Progenitor cell of endocrine pancreas (in vitro differentiated cells): ENCODE data around the gene TIE1. TPM values are rescaled to one million over a fixed set of nuclear protein-coding genes. Genes with fewer than 3 reads are reported as not detected.

Experiments
- DNase-seq: peaks from one replicate; pipeline ENCODE4 v3.0.0; 2021; ENCODE audit warnings: low spot score; ENCODE audit not compliant: unreplicated experiment
- H3K27ac Mint-ChIP-seq: 2 replicates; pipeline ENCODE4 v1.8.0; 2021; ENCODE audit warnings: mild to moderate bottlenecking, moderate library complexity, mixed read lengths
- H3K27me3 Mint-ChIP-seq: 2 replicates; pipeline ENCODE4 v1.8.0; 2021; ENCODE audit warnings: mixed read lengths
- H3K36me3 Mint-ChIP-seq: 2 replicates; pipeline ENCODE4 v1.8.0; 2022; ENCODE audit warnings: mixed read lengths; ENCODE audit not compliant: insufficient read depth
- H3K4me1 Mint-ChIP-seq: 2 replicates; pipeline ENCODE4 v1.8.0; 2021; ENCODE audit warnings: low read depth, mixed read lengths
- H3K4me3 Mint-ChIP-seq: 2 replicates; pipeline ENCODE4 v1.8.0; 2021; ENCODE audit warnings: low read depth, mild to moderate bottlenecking, moderate library complexity, mixed read lengths
- H3K9me3 Mint-ChIP-seq: 2 replicates; pipeline ENCODE4 v1.8.0; 2021; ENCODE audit warnings: low read depth, mixed read lengths
- total RNA-seq: library from RNA; stranded (reverse); gene quantifications from 2 replicates; pipeline ENCODE4 v1.2.1, GENCODE V29; 2021
- TF ChIP-seq, protein P1 (sequence below): fragments of 200-600 bp; sonication (generic); IDR thresholded peaks from one replicate; pipeline ENCODE4 v1.5.0; 2021; ENCODE audit warnings: antibody characterized with exemption, mild to moderate bottlenecking; ENCODE audit not compliant: unreplicated experiment

The TIE1 gene
- total RNA-seq, 1 donor from 2014 or later: 1.2 TPM

DNA sequence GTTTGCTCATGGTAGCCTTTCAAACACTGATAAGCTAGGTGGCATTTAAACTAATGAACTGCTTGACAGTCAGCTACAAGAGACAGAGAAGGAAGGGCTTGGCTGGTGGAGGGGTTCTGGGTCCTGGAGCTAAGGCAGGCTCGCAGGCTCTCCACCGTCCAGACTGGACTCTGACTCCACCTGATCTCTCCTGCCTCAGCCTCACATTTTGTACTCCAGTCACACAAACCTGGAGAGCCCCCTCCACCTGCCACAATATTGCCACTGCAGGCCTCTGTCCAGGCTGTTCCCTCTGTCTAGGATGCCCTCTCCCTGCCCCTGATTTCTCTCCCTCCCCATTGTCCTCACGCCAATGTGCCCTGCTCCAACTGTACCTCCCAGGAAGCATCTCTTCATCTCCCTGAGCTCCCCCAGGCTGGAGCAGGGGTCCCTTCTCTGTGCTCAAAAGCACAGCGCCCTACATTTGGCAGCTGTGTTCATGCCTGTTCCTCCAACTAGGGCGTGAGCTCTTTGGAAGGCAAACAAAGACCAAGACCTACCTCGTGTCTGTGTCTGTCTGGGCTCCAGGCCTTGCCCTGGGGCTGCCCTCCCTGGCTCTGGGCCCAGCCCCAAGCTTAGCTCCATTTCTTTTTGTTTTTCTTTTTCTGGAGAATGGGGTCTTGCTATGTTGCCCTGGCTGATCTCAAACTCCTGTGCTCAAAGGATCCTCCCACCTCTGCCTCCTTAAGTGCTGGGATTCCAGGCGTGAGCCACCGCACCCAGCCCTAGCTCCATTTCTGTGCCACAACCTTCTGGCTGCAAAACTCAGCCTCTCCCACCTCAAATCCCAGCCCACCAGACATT is 2.9 kb downstream of the TIE1 start:
- Mint-ChIP-seq H3K27ac (peak overlapping the region; percentile 35), H3K4me1 (peaks cover 23% of the 10 kb centered on the region), H3K36me3 (no peaks in the 10 kb centered on the region), H3K4me3 (no peak overlapping the region), H3K27me3 (peaks cover 14% of the 10 kb centered on the region), H3K9me3 (peaks cover 3% of the 10 kb centered on the region)
- TF ChIP-seq, protein P1, sequence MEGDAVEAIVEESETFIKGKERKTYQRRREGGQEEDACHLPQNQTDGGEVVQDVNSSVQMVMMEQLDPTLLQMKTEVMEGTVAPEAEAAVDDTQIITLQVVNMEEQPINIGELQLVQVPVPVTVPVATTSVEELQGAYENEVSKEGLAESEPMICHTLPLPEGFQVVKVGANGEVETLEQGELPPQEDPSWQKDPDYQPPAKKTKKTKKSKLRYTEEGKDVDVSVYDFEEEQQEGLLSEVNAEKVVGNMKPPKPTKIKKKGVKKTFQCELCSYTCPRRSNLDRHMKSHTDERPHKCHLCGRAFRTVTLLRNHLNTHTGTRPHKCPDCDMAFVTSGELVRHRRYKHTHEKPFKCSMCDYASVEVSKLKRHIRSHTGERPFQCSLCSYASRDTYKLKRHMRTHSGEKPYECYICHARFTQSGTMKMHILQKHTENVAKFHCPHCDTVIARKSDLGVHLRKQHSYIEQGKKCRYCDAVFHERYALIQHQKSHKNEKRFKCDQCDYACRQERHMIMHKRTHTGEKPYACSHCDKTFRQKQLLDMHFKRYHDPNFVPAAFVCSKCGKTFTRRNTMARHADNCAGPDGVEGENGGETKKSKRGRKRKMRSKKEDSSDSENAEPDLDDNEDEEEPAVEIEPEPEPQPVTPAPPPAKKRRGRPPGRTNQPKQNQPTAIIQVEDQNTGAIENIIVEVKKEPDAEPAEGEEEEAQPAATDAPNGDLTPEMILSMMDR: no peak
- no peak for DNase-seq

DNA sequence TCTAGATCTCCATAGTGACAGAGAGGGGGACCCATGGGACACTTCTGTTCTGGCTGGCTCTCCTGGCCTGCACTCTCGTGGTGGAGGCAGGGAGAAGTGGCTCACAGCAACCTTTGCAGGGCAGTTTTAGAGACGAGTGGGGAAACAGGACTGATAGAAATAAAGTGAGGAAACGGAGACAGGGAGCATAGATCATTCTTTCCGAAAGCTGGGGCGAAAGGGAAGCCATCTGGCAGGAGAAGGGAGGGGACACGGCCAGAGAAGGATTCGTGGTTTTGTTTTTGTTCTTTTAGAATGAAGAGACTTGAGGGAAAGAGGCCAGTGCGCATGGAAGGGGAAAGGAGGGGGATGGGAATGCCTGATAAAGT is 3.5 kb downstream of the TIE1 start:
- Mint-ChIP-seq H3K4me1 (peaks cover 23% of the 10 kb centered on the region), H3K27ac (peak overlapping the region; percentile 35), H3K27me3 (peaks cover 14% of the 10 kb centered on the region), H3K9me3 (peaks cover 3% of the 10 kb centered on the region), H3K4me3 (no peak overlapping the region), H3K36me3 (no peaks in the 10 kb centered on the region)
- DNase-seq: no peak
- TF ChIP-seq, protein P1: no peak

DNA sequence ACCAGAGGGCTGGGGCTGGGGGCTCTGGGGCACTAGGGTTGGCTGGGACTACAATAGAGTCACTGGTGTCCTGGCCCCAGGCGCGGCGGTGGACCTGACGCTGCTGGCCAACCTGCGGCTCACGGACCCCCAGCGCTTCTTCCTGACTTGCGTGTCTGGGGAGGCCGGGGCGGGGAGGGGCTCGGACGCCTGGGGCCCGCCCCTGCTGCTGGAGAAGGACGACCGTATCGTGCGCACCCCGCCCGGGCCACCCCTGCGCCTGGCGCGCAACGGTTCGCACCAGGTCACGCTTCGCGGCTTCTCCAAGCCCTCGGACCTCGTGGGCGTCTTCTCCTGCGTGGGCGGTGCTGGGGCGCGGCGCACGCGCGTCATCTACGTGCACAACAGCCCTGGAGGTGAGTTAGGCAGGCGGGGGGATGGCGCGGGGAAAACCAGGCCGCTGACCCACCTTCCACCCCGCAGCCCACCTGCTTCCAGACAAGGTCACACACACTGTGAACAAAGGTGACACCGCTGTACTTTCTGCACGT is 4.1 kb downstream of the TIE1 start:
- Mint-ChIP-seq H3K36me3 (no peaks in the 10 kb centered on the region), H3K4me1 (peaks cover 23% of the 10 kb centered on the region), H3K4me3 (no peak overlapping the region), H3K27ac (no peak overlapping the region), H3K27me3 (peaks cover 14% of the 10 kb centered on the region), H3K9me3 (peaks cover 3% of the 10 kb centered on the region)
- DNase-seq: no peak
- TF ChIP-seq, protein P1: no peak

DNA sequence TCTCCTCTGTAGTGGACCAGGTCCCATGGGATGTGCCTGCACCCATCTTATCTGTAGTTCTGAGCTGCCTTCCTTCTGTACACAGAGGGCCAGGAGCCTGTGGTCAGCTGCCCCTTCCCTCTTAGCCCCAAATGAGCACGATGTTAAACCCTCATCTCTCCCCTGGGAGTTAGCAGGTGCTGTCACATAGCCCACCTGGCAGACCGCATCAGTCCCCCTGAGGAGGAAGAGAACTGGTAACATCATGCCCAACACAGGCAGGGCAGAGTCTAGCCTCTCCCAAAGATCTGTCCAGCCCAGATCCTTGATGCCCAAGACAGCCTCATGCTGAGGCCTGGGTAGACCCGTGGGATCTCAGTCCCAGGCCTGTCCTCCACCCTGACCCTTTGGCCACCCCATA is 4.7 kb downstream of the TIE1 start:
- TF ChIP-seq, protein P1: no peak
- Mint-ChIP-seq H3K36me3 (no peaks in the 10 kb centered on the region), H3K4me1 (peaks cover 23% of the 10 kb centered on the region), H3K9me3 (peaks cover 3% of the 10 kb centered on the region), H3K27ac (no peak overlapping the region), H3K27me3 (peaks cover 14% of the 10 kb centered on the region), H3K4me3 (no peak overlapping the region)
- DNase-seq: no peak

DNA sequence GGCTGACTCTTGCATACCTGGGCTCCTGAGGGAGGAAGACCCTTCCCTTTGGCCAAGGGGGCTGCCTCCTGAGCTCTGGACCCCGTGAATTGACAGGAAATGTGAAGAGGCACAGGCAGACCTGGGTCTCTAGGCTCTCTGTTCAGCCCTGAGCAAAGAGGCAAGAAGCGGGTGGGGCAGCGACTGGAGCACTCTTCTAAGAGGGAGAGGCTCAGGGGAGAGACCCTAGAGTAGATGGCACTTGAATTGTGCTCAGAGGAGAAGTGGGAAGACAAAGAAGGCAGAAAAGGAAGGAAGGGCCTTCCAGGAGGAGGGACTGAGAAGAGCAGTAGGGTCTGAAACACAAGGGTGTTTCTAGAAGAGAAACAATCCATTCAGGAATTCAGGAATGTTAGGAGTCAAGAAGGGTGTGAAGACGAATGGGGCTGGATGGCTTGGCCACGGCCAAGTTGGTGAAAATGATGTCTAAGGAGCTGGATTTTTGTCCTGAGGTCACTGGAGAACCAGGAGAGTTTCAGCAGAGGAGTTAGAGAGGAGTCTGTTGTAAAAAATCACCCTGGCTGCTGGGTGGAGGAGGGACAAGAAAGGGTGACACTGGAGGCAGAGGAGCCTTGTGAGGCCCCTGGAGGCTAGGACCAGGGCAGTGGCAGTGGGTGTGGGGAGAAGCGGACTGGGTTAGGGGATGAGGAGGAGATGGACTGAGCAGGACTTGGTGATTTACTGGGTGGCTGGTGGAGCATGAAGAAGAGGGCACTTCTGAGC is 5.3 kb downstream of the TIE1 start:
- TF ChIP-seq, protein P1: no peak
- Mint-ChIP-seq H3K4me1 (peaks cover 23% of the 10 kb centered on the region), H3K9me3 (peaks cover 3% of the 10 kb centered on the region), H3K27me3 (peaks cover 18% of the 10 kb centered on the region), H3K27ac (no peak overlapping the region), H3K36me3 (no peaks in the 10 kb centered on the region), H3K4me3 (no peak overlapping the region)
- DNase-seq: no peak
